ENCODE measurements around the gene C5AR1. TPM values are rescaled to one million over a fixed set of nuclear protein-coding genes. Genes with fewer than 3 reads are reported as not detected.

The C5AR1 gene
- total and polyA plus RNA-seq, 9 of the 15 experiments (the other 6 are each of a cell fraction or from before 2014, with no cell fraction given), result 0.06 to 1.6 (median 0.28) TPM; not detected in 3

DNA sequence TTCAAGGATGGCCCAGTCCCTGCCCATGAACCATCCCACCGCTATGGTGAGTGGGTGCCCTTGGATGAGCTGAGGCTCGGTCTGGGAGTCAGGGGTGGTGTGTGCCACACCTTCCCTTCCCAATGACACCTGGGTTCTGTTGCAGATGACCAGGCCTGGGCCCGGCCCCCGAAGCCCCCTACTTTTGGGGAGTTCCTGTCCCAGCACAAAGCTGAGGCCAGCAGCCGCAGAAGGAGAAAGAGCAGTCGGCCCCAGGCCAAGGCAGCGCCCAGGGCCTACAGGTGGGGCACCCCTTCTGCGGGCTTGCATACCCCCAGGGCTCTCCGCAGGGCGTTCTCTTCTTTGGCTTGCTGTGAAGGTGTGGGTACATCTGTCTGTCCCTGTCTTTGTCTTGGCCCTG lies 39.3 kb upstream of the C5AR1 start:
- POLR2A ChIA-PET, result interaction anchor here (1.1 to 2.1 kb wide), 3 partner anchors 9 to 303 kb away, joined by 3 to 18 read pairs (median 7); partner anchors contain the start of gene CCDC9
- no TSS peak for BruUV-seq (replicated peaks)
- CTCF ChIA-PET (ENCODE audit: low intra/inter-chr PET ratio), result no interaction called here

GRCh38 chr19:47271949-47272348 lies 37.7 kb upstream of the C5AR1 start:
- DNase-seq (ENCODE audit: extremely low read depth in 1 of 4, low spot score in 3 of 4) (no peak), FAIRE-seq (no peak), ATAC-seq (no peak)
- CTCF ChIA-PET (ENCODE audit: low intra/inter-chr PET ratio), result no interaction called here
- Histone ChIP-seq H3K9me3 (replicated peaks; ENCODE audit: control insufficient read depth, insufficient read depth, low read depth, low read length) (no peaks in the 10 kb centered on the region), H3K27me3 (ENCODE audit: control insufficient read depth in 2 of 2, insufficient read depth in 2 of 2, low read length in 2 of 2) (no peaks in the 10 kb centered on the region), H3K4me2 (ENCODE audit: insufficient read depth, low read length) (no peak overlapping the region), H3K9ac (ENCODE audit: insufficient read depth in 1 of 2, low read depth in 2 of 2, low read length in 2 of 2) (peak overlapping the region in 1 of 2 experiments; percentile 97; a peak in 2 of 4 replicates), H3K36me3 (ENCODE audit: control insufficient read depth, insufficient read depth, low read length) (peaks cover 36% of the 10 kb centered on the region; the same call in 1 of the 3 replicates), H3K4me1 (replicated peaks in 1 of 2; ENCODE audit: control insufficient read depth in 2 of 2, insufficient read depth in 2 of 2, low read length in 2 of 2) (peaks cover 22 to 54% of the 10 kb centered on the region in 2 experiments; a peak in 4 of 5 replicates), H2AFZ (ENCODE audit: low read depth, low read length) (no peak overlapping the region), H3K4me3 (no peak overlapping the region), H3K27ac (ENCODE audit: extremely low read depth, low read depth, low read length) (peak overlapping the region; percentile 95; the same call in 2 of the 3 replicates), H3K9me1 (ENCODE audit: control insufficient read depth, insufficient read depth, low read length) (no peaks in the 10 kb centered on the region), H3K79me2 (ENCODE audit: control insufficient read depth, insufficient read depth, low read length) (peaks cover 17% of the 10 kb centered on the region), H4K20me1 (replicated peaks; ENCODE audit: control insufficient read depth, insufficient read depth, low read length) (no peaks in the 10 kb centered on the region)
- intact Hi-C loops (cut with micrococcal nuclease) (no loop called here), in situ Hi-C loops (cut with MboI) (no loop called here)
- WGBS (ENCODE audit: insufficient coverage, low coverage, missing lambda C conversion rate), result 64% methylated on average over 3 of the region's 6 CpGs
- no TSS peak for BruUV-seq (replicated peaks)
- POLR2A ChIA-PET, result interaction anchor here (0.7 to 2.1 kb wide), 6 partner anchors 10 to 261 kb away, joined by 3 to 18 read pairs (median 5); partner anchors contain the start of gene CCDC9
- TF ChIP-seq MAFF (IDR thresholded peaks at IDR 0.05; ENCODE audit: low read length) (no peak), CHD4 (IDR thresholded peaks at IDR 0.05; ENCODE audit: insufficient read depth, insufficient replicate concordance, low read depth, low read length, poor library complexity, severe bottlenecking) (no peak), L3MBTL2 (IDR thresholded peaks at IDR 0.05) (no peak), SRF (CRISPR knock-in tag; IDR thresholded peaks at IDR 0.05) (no peak), SNRNP70 (optimal IDR thresholded peaks at IDR 0.05; ENCODE audit: low read depth, low read length) (no peak), ZNF124 (CRISPR knock-in tag; IDR thresholded peaks at IDR 0.05) (no peak)
- TF ChIP-seq, protein P1, sequence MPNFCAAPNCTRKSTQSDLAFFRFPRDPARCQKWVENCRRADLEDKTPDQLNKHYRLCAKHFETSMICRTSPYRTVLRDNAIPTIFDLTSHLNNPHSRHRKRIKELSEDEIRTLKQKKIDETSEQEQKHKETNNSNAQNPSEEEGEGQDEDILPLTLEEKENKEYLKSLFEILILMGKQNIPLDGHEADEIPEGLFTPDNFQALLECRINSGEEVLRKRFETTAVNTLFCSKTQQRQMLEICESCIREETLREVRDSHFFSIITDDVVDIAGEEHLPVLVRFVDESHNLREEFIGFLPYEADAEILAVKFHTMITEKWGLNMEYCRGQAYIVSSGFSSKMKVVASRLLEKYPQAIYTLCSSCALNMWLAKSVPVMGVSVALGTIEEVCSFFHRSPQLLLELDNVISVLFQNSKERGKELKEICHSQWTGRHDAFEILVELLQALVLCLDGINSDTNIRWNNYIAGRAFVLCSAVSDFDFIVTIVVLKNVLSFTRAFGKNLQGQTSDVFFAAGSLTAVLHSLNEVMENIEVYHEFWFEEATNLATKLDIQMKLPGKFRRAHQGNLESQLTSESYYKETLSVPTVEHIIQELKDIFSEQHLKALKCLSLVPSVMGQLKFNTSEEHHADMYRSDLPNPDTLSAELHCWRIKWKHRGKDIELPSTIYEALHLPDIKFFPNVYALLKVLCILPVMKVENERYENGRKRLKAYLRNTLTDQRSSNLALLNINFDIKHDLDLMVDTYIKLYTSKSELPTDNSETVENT (CRISPR knock-in tag; IDR thresholded peaks at IDR 0.05), result no peak

More for the DNA sequence above, 39.3 kb upstream of the C5AR1 start:
- DNase-seq (ENCODE audit: extremely low read depth in 1 of 4, low spot score in 3 of 4), result no peak
- no peak for ATAC-seq
- Histone ChIP-seq H2AFZ (ENCODE audit: low read depth, low read length) (no peak overlapping the region), H3K9ac (ENCODE audit: insufficient read depth in 1 of 2, low read depth in 2 of 2, low read length in 2 of 2) (no peak overlapping the region), H3K27me3 (ENCODE audit: control insufficient read depth in 2 of 2, insufficient read depth in 2 of 2, low read length in 2 of 2) (no peaks in the 10 kb centered on the region), H3K4me3 (no peak overlapping the region), H4K20me1 (replicated peaks; ENCODE audit: control insufficient read depth, insufficient read depth, low read length) (no peaks in the 10 kb centered on the region), H3K79me2 (ENCODE audit: control insufficient read depth, insufficient read depth, low read length) (peaks cover 6% of the 10 kb centered on the region), H3K4me1 (replicated peaks in 1 of 2; ENCODE audit: control insufficient read depth in 2 of 2, insufficient read depth in 2 of 2, low read length in 2 of 2) (peaks cover 12 to 48% of the 10 kb centered on the region in 2 experiments; a peak in 4 of 5 replicates), H3K27ac (ENCODE audit: extremely low read depth, low read depth, low read length) (no peak overlapping the region), H3K9me1 (ENCODE audit: control insufficient read depth, insufficient read depth, low read length) (no peaks in the 10 kb centered on the region), H3K4me2 (ENCODE audit: insufficient read depth, low read length) (no peak overlapping the region), H3K36me3 (ENCODE audit: control insufficient read depth, insufficient read depth, low read length) (peaks cover 42% of the 10 kb centered on the region; the same call in 2 of the 3 replicates), H3K9me3 (replicated peaks; ENCODE audit: control insufficient read depth, insufficient read depth, low read depth, low read length) (no peaks in the 10 kb centered on the region)
- intact Hi-C loops (cut with micrococcal nuclease), result no loop called here
- FAIRE-seq, result no peak
- in situ Hi-C loops (cut with MboI), result no loop called here
- WGBS (ENCODE audit: insufficient coverage, low coverage, missing lambda C conversion rate), result 94% methylated on average over 5 of the region's 10 CpGs
- TF ChIP-seq POLR2G (IDR thresholded peaks at IDR 0.05; ENCODE audit: low read depth, low read length), result peak; percentile 37; the same call in 1 of the 2 replicates
- no peak for TF ChIP-seq PHB (CRISPR knock-in tag; IDR thresholded peaks at IDR 0.05)

All from K562 (cell line).